ENCODE measurements around the gene MTR. TPM values are rescaled to one million over a fixed set of nuclear protein-coding genes. Genes with fewer than 3 reads are reported as not detected.

Gene MTR
- total RNA-seq, 1 donor from 2014 or later, result 37.8 TPM

- DNase-seq (ENCODE audit: extremely low spot score, unreplicated experiment), result no peak
- Mint-ChIP-seq H3K27ac (ENCODE audit: unreplicated experiment) (peak overlapping the region; percentile 44), H3K4me1 (ENCODE audit: unreplicated experiment) (peaks cover 22% of the 10 kb centered on the region), H3K27me3 (ENCODE audit: unreplicated experiment) (no peaks in the 10 kb centered on the region), H3K36me3 (ENCODE audit: unreplicated experiment) (peaks cover 68% of the 10 kb centered on the region), H3K9me3 (ENCODE audit: unreplicated experiment) (no peaks in the 10 kb centered on the region), H3K4me3 (ENCODE audit: unreplicated experiment) (no peak overlapping the region)
- TF ChIP-seq CTCF (IDR thresholded peaks at IDR 0.05), result no peak
These were observed 67.6 kb downstream of the MTR start for GRCh38 chr1:236862615-236863211.

- no peak overlapping the region for H3K27ac Mint-ChIP-seq (ENCODE audit: unreplicated experiment)
- no peak for TF ChIP-seq CTCF (IDR thresholded peaks at IDR 0.05)
- no peak for DNase-seq (ENCODE audit: extremely low spot score, unreplicated experiment)
- peaks cover 63% of the 10 kb centered on the region for H3K36me3 Mint-ChIP-seq (ENCODE audit: unreplicated experiment)
- peaks cover 22% of the 10 kb centered on the region for H3K4me1 Mint-ChIP-seq (ENCODE audit: unreplicated experiment)
- H3K27me3 Mint-ChIP-seq (ENCODE audit: unreplicated experiment), result no peaks in the 10 kb centered on the region
- H3K4me3 Mint-ChIP-seq (ENCODE audit: unreplicated experiment), result no peak overlapping the region
- H3K9me3 Mint-ChIP-seq (ENCODE audit: unreplicated experiment), result no peaks in the 10 kb centered on the region
These were observed 69.1 kb downstream of the MTR start for GRCh38 chr1:236864211-236864610.

GRCh38 chr1:236864996-236865817 is 70.1 kb downstream of the MTR start:
- H3K27me3 Mint-ChIP-seq (ENCODE audit: unreplicated experiment), result no peaks in the 10 kb centered on the region
- H3K27ac Mint-ChIP-seq (ENCODE audit: unreplicated experiment), result peak overlapping the region; percentile 29
- no peak for TF ChIP-seq CTCF (IDR thresholded peaks at IDR 0.05)
- H3K9me3 Mint-ChIP-seq (ENCODE audit: unreplicated experiment), result no peaks in the 10 kb centered on the region
- peaks cover 18% of the 10 kb centered on the region for H3K4me1 Mint-ChIP-seq (ENCODE audit: unreplicated experiment)
- DNase-seq (ENCODE audit: extremely low spot score, unreplicated experiment), result no peak
- peaks cover 60% of the 10 kb centered on the region for H3K36me3 Mint-ChIP-seq (ENCODE audit: unreplicated experiment)
- no peak overlapping the region for H3K4me3 Mint-ChIP-seq (ENCODE audit: unreplicated experiment)

GRCh38 chr1:236865818-236866155 is 70.7 kb downstream of the MTR start:
- H3K27ac Mint-ChIP-seq (ENCODE audit: unreplicated experiment), result no peak overlapping the region
- no peak overlapping the region for H3K4me3 Mint-ChIP-seq (ENCODE audit: unreplicated experiment)
- no peaks in the 10 kb centered on the region for H3K27me3 Mint-ChIP-seq (ENCODE audit: unreplicated experiment)
- DNase-seq (ENCODE audit: extremely low spot score, unreplicated experiment), result no peak
- H3K36me3 Mint-ChIP-seq (ENCODE audit: unreplicated experiment), result peaks cover 63% of the 10 kb centered on the region
- TF ChIP-seq CTCF (IDR thresholded peaks at IDR 0.05), result no peak
- H3K4me1 Mint-ChIP-seq (ENCODE audit: unreplicated experiment), result peaks cover 18% of the 10 kb centered on the region
- H3K9me3 Mint-ChIP-seq (ENCODE audit: unreplicated experiment), result no peaks in the 10 kb centered on the region

GRCh38 chr1:236868625-236869467 is 73.8 kb downstream of the MTR start:
- no peaks in the 10 kb centered on the region for H3K4me1 Mint-ChIP-seq (ENCODE audit: unreplicated experiment)
- H3K4me3 Mint-ChIP-seq (ENCODE audit: unreplicated experiment), result no peak overlapping the region
- peak; percentile 89 for TF ChIP-seq CTCF (IDR thresholded peaks at IDR 0.05)
- no peaks in the 10 kb centered on the region for H3K27me3 Mint-ChIP-seq (ENCODE audit: unreplicated experiment)
- H3K9me3 Mint-ChIP-seq (ENCODE audit: unreplicated experiment), result no peaks in the 10 kb centered on the region
- no peak for DNase-seq (ENCODE audit: extremely low spot score, unreplicated experiment)
- no peak overlapping the region for H3K27ac Mint-ChIP-seq (ENCODE audit: unreplicated experiment)
- H3K36me3 Mint-ChIP-seq (ENCODE audit: unreplicated experiment), result peaks cover 52% of the 10 kb centered on the region

Measured in osteocyte (in vitro differentiated cells).